Stimulated activated naive CD8-positive, alpha-beta T cell treated with anti-CD3 and anti-CD28 coated beads, Interleukin-15, amount 100 ng/mL, for 72 hours (primary cell): ENCODE data around the gene ILK.
A peak's percentile ranks its signal among the peaks of the same experiment; 100 is the strongest.

Experiments used
- ATAC-seq: fragments of 150-1000 bp; cut with Tn5 transposase; 2 replicates; pipeline ENCODE4 v1.10.0; 2021; ENCODE audit warnings: mild to moderate bottlenecking, moderate library complexity
- DNase-seq, 2 donors: peaks; one replicate each; pipeline ENCODE4 v3.0.0; 2021 to 2022
- H3K27ac Mint-ChIP-seq, 2 donors: one replicate each; pipeline ENCODE4 v1.8.0; 2022; ENCODE audit warnings: mild to moderate bottlenecking in 2 of 2, mixed read lengths in 2 of 2, moderate library complexity in 2 of 2
- H3K27me3 Mint-ChIP-seq: one replicate; pipeline ENCODE4 v1.8.0; 2022; ENCODE audit warnings: mixed read lengths
- H3K4me1 Mint-ChIP-seq: one replicate; pipeline ENCODE4 v1.8.0; 2022; ENCODE audit warnings: mild to moderate bottlenecking, mixed read lengths
- H3K4me3 Mint-ChIP-seq, 2 donors: one replicate each; pipeline ENCODE4 v1.8.0; 2022; ENCODE audit warnings: mild to moderate bottlenecking in 2 of 2, mixed read lengths in 2 of 2, moderate library complexity in 1 of 2
- H3K9me3 Mint-ChIP-seq, 2 donors: one replicate each; pipeline ENCODE4 v1.8.0; 2022; ENCODE audit warnings: mixed read lengths in 2 of 2

The ILK gene

DNA sequence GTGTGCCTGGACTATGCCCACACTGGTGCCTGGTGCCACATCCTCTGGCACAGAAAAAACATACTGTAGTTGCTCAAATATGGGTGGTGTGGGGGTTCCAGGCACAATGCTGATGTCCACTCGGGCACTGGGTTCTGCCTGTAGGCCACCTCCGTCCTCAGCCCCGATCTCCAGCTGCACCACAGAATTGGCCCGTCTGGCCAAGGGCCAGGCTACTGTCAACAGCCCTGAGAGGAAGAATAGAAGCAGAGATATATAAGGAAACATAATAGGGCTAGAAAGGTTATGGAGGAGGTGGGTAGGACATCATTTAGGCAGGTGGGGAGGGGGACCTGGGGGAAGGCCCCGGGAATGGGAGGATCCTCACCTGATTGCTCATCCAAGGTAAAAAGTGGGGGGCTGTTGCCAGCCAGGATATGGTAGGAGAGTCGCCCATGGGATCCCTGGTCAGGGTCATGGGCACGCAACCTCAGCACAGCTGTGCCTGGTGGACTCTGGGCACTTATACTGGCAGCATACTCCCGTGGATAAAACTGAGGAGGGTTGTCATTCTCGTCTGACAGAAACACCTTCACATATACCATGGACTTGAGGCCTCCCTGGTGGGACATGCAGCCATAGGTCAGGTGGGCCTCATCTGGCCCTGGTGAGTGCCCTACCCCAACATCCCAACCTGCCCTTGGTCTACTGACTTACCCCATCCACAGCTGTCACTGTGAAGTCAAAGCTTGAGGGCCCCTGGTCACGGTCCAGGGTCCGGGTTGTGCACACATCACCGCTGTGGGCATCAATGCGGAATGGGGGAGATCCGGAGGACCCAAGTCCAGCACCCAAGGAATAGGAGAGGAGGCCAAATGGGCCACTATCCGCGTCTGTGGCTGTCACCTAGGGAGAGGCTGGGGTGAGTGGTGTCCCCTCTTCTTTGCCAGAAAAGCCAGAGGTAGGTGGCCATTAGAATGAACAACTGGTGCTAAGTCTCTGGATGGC is 30.1 kb downstream of the ILK start:
- Mint-ChIP-seq H3K4me3 (no peak overlapping the region), H3K4me1 (peaks cover 26% of the 10 kb centered on the region), H3K27ac (no peak overlapping the region), H3K9me3 (no peaks in the 10 kb centered on the region), H3K27me3 (no peaks in the 10 kb centered on the region)
- ATAC-seq = no peak
- DNase-seq = no peak

- H3K4me3 Mint-ChIP-seq = no peak overlapping the region
- ATAC-seq (no peak), DNase-seq (no peak)
- peaks cover 26% of the 10 kb centered on the region for H3K4me1 Mint-ChIP-seq
- H3K27me3 Mint-ChIP-seq = no peaks in the 10 kb centered on the region
- no peak overlapping the region for H3K27ac Mint-ChIP-seq
- H3K9me3 Mint-ChIP-seq = no peaks in the 10 kb centered on the region
Measured at GRCh38 chr11:6634534-6634933, 31.0 kb downstream of the ILK start.

GRCh38 chr11:6635082-6635932 is 31.7 kb downstream of the ILK start:
- Mint-ChIP-seq H3K4me3 (no peak overlapping the region), H3K27ac (no peak overlapping the region), H3K4me1 (peaks cover 26% of the 10 kb centered on the region), H3K9me3 (no peaks in the 10 kb centered on the region), H3K27me3 (no peaks in the 10 kb centered on the region)
- ATAC-seq (no peak), DNase-seq (no peak)

DNA sequence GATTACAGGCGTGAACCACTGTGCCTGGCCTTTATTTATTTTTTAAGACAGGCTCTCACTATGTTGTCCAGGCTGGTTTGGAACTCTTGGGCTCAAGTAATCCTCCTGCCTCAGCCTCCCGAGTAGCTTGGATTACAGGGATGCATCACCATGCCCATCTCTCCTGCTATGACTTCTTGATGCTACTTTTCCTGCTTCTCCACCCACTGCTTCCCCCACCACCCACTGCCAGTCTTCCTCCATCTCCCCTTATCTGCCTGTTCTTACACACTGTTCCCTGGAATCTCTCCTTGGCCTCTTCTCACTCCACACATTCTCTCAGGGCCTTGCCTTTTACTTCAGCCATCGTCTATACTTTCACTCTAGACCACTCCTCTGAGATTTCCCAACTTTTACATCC is 32.9 kb downstream of the ILK start:
- Mint-ChIP-seq H3K4me1 (peaks cover 21% of the 10 kb centered on the region), H3K4me3 (no peak overlapping the region), H3K9me3 (no peaks in the 10 kb centered on the region), H3K27ac (no peak overlapping the region), H3K27me3 (no peaks in the 10 kb centered on the region)
- ATAC-seq (no peak), DNase-seq (no peak)

- H3K4me1 Mint-ChIP-seq = peaks cover 7% of the 10 kb centered on the region
- no peak for DNase-seq
- H3K4me3 Mint-ChIP-seq = no peak overlapping the region
- ATAC-seq = no peak
- no peaks in the 10 kb centered on the region for H3K9me3 Mint-ChIP-seq
- H3K27me3 Mint-ChIP-seq = no peaks in the 10 kb centered on the region
- no peak overlapping the region for H3K27ac Mint-ChIP-seq
Measured at GRCh38 chr11:6637871-6638270, 34.3 kb downstream of the ILK start.

GRCh38 chr11:6638429-6638828 is 34.9 kb downstream of the ILK start:
- H3K27me3 Mint-ChIP-seq = no peaks in the 10 kb centered on the region
- H3K4me3 Mint-ChIP-seq = no peak overlapping the region
- no peak for ATAC-seq
- H3K9me3 Mint-ChIP-seq = no peaks in the 10 kb centered on the region
- no peak for DNase-seq
- no peak overlapping the region for H3K27ac Mint-ChIP-seq
- peaks cover 2% of the 10 kb centered on the region for H3K4me1 Mint-ChIP-seq

- Mint-ChIP-seq H3K9me3 (no peaks in the 10 kb centered on the region), H3K4me1 (no peaks in the 10 kb centered on the region), H3K27ac (no peak overlapping the region), H3K4me3 (no peak overlapping the region), H3K27me3 (no peaks in the 10 kb centered on the region)
- DNase-seq (no peak), ATAC-seq (no peak)
Measured at GRCh38 chr11:6640036-6640984, 36.7 kb downstream of the ILK start.

DNA sequence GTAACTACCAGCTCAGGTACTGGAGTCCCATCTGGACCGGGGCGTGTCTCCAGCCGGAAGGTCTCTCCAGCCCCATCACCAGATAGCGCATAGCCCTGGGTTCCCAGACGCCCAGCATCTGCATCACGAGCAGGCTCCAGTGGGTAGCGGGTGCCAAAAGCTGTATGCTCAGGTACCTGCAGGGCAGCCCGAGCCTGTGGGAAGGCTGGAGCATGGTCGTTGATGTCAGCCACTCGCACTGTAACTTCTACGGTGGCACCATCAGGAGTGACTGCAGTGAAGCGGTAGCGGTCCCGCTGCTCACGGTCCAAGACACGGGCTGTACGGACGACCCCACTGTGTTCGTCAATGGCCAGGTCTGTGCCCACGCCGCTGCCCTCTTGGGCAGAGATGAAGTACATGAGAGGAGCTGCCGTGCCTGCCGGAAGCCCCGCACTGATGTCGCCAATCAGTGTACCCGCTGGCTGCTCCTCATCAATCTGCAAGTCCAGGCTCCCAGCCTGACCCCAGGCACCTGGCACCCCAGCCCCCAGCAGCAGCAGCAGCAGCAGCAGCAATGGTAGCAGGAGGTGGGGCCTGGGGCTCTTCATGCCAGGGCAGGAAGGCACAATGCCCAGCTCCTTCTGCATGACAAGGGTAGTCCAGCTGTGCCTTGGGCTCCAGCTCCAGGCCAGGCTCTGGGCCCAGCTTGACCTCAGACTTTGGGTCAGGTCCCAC is 37.6 kb downstream of the ILK start:
- H3K27me3 Mint-ChIP-seq = no peaks in the 10 kb centered on the region

GRCh38 chr11:6642957-6643356 is 39.4 kb downstream of the ILK start:
- no peaks in the 10 kb centered on the region for H3K9me3 Mint-ChIP-seq
- ATAC-seq (no peak), DNase-seq (no peak)
- no peak overlapping the region for H3K27ac Mint-ChIP-seq
- no peaks in the 10 kb centered on the region for H3K27me3 Mint-ChIP-seq
- no peaks in the 10 kb centered on the region for H3K4me1 Mint-ChIP-seq
- H3K4me3 Mint-ChIP-seq = no peak overlapping the region

More for the DNA sequence above, 37.6 kb downstream of the ILK start:
- no peak overlapping the region for H3K27ac Mint-ChIP-seq
- no peak overlapping the region for H3K4me3 Mint-ChIP-seq
- ATAC-seq (no peak), DNase-seq (no peak)
- H3K4me1 Mint-ChIP-seq = no peaks in the 10 kb centered on the region
- no peaks in the 10 kb centered on the region for H3K9me3 Mint-ChIP-seq

DNA sequence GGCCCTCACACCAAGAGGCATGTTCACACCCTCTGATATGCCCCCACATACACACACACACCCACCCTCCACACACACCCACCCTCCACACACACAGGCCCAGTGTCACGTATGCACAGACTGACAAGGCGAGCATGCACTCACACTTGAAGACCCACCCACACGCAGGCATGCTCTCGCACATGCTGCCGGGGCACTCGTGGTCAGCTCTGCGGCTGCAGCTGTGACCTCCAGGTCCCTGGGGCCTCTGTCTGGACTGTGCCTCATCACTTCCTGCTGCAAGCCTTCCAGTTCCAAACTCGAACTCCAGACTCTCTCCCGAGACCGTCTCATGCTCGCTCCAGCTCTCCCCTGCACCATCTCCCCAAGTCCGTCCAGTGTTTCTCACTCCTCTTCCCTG is 42.5 kb downstream of the ILK start:
- Mint-ChIP-seq H3K4me1 (no peaks in the 10 kb centered on the region), H3K27ac (no peak overlapping the region), H3K4me3 (no peak overlapping the region), H3K9me3 (no peaks in the 10 kb centered on the region), H3K27me3 (no peaks in the 10 kb centered on the region)
- DNase-seq = no peak
- ATAC-seq = no peak

GRCh38 chr11:6646576-6646917 is 43.0 kb downstream of the ILK start:
- peak in 1 of 2 donors; percentile 41 for DNase-seq
- H3K4me1 Mint-ChIP-seq = no peaks in the 10 kb centered on the region
- peak; percentile 36 for ATAC-seq
- H3K4me3 Mint-ChIP-seq = no peak overlapping the region
- no peak overlapping the region for H3K27ac Mint-ChIP-seq
- H3K9me3 Mint-ChIP-seq = no peaks in the 10 kb centered on the region
- no peaks in the 10 kb centered on the region for H3K27me3 Mint-ChIP-seq

DNA sequence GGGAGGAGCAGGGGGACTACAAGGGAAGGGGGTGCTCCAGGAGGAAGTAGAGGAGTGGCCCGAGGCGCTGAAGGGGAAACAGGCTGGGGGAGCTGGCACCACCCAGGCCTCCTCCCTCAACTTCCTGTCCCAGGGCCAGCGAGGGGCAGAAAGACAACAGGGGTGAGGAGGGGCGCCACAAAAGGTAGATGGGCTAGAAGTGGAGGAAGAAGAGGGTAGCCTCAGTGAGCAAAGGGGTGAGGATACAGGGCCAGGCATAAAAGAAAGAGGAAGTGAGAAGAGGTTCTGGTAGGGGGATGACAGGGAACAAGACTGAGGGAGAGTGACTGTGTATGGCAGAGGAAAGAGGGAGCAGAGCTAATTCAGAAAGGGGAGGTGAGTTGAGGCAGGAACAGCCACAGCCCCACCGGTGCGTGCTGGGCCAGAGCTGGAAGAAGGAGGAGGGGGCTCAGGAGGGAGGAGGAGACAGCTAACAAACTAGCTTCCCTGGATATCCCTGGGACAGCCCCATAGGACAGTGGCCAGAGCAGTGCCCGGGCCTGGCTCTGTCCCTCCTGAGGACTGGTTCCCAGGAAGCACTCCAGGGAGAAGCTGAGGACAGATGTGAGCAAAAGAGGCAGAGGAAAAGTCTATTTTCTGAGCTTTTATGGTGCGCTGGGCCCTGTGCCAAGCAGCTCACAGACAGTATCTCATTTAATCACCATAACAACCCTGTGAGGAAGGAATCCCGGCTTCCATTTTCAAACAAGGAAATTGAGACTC is 43.5 kb downstream of the ILK start:
- Mint-ChIP-seq H3K4me1 (no peaks in the 10 kb centered on the region), H3K4me3 (no peak overlapping the region), H3K9me3 (no peaks in the 10 kb centered on the region), H3K27ac (no peak overlapping the region), H3K27me3 (no peaks in the 10 kb centered on the region)
- DNase-seq (peak; percentile 37 to 49), ATAC-seq (peak; percentile 71)

DNA sequence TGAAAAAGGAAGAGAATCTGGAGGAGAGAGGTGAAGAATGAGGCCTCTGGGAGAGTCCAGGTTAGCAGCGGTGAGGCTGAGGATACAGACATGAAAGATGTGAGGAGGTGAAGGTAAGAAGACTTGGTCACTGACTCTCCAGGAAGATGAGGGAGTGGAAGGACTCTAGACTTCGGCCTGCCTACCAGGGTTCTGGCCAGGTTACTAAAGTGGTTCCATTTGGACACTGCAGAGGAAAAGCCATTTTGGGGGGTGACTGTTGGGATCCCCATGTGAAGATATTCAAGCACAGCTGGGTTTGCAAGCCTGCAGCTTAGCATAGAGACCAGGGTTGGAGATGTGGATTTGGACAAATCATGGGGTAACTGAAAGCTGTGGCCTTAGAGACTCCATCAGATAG is 44.3 kb downstream of the ILK start:
- no peak overlapping the region for H3K4me3 Mint-ChIP-seq
- DNase-seq (no peak), ATAC-seq (no peak)
- no peak overlapping the region for H3K27ac Mint-ChIP-seq
- no peaks in the 10 kb centered on the region for H3K9me3 Mint-ChIP-seq
- H3K4me1 Mint-ChIP-seq = no peaks in the 10 kb centered on the region
- no peaks in the 10 kb centered on the region for H3K27me3 Mint-ChIP-seq

- no peak for ATAC-seq
- Mint-ChIP-seq H3K4me3 (no peak overlapping the region), H3K27me3 (no peaks in the 10 kb centered on the region), H3K4me1 (no peaks in the 10 kb centered on the region), H3K27ac (no peak overlapping the region), H3K9me3 (no peaks in the 10 kb centered on the region)
- no peak for DNase-seq
Measured at GRCh38 chr11:6648501-6648900, 44.9 kb downstream of the ILK start.
